Superior temporal gyrus (tissue), 1 donor: ENCODE results near the gene ANAPC10.
"Not testable (repeated sequence)": the region's sequence is repeated elsewhere in the genome, so short reads cannot be mapped to it uniquely, and the experiment has no call there.

Source experiments
- DNase-seq: peaks from one replicate; pipeline ENCODE4 v3.0.0-alpha.2; 2016; ENCODE audit errors: extremely low spot score

ANAPC10 gene

DNA sequence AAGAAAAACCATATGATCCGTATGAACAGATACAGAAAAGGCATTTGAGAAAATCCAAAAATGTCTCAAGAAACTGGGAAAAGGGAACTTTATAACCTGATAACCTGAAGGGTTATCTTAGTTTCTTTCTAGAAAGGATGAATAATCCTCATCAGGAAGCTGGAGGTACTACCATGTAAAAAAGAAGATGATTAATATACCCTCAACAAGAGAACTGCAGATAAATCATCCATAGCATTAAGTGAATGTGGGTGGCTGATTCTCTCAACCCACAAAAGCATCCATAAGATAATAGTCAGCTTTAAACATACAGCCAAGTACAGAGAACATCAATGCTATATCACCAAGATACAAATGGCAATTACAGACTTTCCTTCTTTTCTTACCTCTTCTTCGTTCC is 26.4 kb downstream of the ANAPC10 start:
- no peak for DNase-seq

DNA sequence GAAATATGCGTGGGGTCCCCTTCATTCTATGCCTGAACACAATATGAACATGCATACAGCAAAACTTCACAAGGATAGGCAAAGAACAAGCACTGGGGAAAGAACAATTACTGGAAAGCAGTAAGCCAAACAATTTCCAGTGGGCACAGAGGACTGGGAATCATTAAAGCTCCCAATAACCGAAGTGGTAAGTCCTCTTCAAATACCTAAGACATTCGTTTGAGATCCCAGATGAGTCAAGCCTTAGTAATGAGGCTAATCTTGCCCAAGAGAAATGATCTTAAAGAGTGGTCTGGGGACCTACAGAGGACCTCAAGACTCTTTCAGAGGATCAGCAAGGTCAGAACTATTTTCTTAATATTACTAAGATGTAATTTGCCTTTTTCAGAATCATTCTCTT is 28.6 kb downstream of the ANAPC10 start:
- DNase-seq: no peak

DNA sequence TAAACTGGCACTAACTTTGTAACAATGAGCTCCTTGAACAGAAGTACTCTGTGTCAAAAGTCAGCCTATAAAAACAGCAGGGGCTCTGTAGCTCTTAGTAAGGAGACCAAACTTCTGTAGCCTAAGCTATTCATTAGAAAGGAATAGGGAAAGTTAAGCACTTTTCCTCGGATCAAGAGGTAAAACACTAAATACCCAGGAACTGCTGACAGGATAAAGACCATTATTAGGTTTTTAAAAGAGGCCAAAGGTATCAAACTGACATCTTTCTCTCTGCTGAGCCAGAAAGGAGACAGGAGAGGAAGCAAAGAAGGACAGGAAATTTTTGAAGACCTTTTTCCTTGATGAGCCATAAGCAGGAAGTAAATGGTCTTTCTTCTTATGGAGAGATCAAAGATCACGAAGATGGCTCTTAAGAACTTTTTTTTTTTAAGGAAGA is 31.9 kb downstream of the ANAPC10 start:
- DNase-seq: no peak

DNA sequence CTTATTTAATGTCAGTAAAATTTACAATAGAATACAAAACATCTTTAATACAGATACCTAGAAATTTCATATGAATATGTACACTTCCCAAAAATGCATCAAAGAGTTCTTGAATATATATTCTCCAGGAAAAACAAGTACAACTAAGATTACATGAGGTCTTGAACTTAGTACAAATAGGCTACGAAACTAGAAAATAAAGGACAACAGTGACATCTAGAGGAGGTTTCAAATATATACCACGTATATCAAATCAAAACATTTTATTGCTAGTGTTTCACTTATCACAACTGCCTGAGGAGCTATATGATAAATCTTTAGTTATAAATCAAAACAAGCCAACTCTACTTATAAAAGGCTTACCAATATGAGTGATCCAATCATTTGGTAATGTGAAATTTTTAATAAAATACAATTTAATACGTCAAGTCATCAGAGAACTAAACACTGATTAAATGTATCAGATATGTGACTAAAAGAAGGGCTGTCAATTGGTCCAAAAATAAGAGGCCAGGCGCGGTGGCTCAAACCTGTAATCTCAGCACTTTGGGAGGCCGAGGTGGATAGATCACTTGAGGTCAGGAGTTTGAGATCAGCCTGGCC is 36.6 kb downstream of the ANAPC10 start:
- DNase-seq: peak; percentile 82

DNA sequence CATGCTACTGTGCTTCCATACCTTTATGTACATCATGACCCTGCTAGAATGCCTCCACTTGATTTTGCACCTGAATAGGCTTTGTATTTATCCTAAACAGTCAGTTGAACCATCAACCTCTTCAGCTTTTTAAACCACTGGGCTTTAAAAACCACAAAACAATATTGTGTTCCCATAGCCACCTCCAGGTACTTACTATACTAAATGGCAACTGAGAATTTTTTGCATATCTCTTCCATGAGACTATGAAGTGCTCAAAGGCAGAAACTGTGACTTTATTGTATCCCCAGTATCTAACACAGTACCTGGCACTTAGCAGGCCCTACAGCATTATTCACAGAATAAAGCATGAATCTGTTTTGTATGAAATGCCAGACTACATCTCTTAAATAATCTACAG is 39.7 kb downstream of the ANAPC10 start:
- DNase-seq: no peak

DNA sequence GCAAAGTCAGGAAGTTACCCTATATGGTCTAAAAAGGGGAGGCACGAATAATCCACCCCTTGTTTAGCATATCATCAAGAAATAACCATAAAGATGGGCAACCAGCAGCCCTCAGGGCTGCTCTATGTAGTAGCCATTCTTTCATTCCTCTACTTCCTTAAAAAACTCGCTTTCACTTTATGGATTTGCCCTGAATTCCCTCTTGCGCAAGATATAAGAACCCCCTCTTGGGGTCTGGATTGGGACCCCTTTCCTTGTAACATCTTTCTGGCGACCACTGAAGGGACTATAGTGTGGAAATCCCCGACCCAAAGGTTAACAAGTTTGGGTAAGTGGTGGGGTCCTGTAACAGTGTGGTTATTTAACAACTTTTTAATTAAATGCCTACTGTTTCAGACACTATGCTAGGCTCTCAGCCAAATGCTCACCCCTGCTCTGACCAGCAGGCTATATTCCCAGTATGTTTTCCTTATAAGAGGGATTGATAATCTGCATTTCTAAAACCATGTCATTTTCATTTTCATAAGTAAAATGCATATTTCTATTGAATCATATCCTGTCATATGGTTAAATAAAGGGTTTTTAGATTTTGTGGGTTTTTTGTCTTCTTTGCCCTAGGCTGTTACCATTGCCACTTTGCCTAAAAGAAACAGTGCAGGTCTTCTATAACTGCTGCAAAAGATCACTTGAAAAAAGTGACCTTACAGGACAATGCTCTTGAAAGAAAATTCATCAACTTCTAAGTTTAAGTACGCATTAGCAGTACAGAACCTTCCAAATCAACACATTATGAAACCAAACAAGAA is 41.5 kb downstream of the ANAPC10 start:
- DNase-seq: no peak

DNA sequence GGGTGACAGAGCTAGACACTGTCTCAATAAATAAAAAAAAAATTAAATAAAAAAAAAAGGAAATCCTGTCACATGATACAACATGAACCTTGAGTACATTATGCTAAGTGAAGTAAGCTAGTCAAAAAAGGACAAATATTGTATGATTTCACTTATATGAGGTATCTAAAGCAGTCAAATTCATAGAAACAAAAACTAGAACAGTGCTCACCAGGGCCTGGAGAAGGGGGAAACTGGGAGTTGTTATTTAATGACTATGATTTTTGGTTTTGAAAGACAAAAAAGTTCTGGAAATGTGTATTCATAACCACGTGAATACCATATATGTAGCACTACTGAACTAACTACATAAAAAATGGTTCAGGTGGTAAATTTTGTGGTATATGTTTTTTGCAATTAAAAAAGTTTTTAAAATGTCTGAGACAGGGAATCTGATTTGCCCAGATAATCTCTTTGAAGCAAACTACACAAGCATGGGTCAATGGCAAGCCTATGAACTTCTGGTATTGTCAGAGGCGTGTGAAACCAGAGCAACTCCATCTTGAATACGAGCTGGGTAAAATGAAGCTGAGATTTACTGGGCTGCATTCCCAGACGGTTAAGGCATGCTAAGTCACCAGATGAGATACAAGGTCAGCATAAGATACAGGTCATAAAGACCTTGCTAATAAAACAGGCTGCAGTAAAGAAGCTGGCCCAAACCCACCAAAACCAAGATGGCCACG is 42.3 kb downstream of the ANAPC10 start:
- DNase-seq: no peak

DNA sequence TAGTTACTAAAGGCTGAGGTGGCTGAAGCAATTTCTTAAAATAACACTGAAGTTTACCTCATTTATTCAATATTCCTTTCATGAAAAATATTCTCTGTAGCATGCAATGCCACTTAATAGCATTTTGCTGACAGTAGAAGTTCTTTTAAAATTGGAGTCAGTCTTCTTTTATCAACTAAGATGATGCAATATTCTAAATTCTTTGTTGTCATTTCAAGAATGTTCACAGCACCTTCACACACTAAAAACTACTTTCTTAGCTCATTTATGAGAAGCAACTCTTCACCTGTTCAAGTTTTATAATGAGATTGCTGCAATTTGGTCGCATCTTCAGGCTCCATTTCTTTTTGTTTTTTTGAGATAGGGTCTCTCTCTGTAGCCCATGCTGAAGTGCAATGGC is 48.8 kb downstream of the ANAPC10 start:
- no peak for DNase-seq

DNA sequence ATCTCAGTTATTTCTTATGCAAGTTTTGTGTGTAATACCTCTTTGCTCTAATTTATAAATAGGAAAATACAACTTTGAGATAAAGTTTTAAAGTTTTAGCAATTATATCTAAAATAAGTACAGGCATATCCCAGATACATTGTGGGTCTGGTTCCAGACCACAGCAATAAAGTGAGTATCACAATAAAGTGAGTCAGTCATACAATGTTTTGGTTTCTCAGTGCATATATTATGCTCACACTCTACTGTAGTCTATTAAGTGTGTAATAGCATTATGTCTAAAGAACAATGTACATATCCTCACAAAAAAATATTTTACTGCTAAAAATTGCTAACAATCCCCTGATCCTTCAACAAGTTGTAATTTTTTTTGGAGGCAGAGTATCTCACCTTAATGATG is 49.2 kb downstream of the ANAPC10 start:
- no peak for DNase-seq

DNA sequence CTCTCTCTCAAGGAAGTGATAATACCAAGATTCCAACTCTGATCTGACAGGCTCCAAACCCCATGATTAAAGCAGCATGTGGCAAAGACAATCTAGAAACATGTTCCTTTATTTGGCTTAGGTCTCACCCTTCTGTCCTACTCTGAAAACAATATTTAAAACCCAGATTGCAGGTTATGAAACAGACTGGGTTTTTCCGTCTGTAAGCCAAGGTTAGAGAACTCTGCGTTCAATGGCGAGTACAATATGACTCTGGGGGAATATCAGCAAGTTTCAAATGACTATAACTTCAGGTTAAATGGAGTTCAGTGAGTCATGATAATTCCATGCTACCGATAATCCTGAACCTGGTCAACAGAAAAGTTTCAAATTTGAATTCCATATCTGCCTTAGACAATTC is 50.8 kb downstream of the ANAPC10 start:
- no peak for DNase-seq

DNA sequence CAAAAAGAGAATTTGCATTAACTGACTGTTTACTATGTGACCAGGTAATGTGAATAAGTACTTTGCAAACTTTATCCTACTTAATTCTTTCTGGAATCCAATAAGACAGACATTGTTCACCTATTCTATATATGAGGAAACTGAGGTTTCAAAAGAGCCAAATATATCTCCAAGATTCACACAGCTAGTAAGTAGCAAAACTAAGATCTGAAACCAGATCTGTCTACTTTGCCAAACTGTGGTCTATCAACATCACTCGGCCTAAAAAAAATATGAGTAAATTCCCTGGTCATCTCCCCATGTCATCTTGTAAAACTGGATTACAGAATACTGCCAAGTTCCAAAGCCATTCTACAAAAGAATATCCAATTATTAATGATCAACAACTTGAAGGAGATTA is 52.8 kb downstream of the ANAPC10 start:
- DNase-seq: no peak

DNA sequence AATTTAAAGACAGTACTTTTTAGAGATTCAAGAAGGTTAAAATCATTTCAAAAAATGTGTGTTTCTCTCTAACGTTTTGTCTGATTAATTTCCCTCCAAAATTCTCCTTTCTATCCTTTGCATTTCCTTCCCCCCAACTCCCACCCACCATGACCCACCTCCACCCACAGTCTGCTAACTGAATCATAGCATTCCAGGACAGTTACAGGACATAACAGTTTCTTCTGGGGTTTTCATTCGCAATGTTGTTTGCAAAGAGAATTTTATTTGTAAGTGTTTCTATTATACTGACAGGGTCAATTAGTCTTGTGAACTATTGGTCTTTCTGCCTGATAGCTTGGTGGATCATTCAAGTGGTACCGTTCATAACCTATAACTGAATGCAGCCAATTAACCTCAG is 53.7 kb downstream of the ANAPC10 start:
- DNase-seq: no peak

DNA sequence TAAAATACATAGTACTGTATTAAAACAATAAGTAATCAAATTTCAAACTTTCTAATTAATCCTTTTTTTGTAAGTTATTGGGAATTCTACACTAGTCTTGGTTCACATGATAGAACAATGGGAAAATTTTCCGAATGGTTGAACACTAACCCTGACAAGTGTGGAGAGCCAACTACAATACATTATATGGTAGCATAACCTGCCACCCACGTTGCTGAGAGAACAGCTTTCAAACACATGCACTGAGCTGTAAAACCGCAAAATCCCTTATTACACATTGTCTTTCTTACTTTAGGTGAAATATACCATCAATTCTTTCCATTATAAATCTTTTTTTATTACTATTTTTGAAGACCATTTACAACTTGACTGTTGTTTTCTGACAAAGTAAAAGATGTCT is 54.7 kb downstream of the ANAPC10 start:
- no peak for DNase-seq

DNA sequence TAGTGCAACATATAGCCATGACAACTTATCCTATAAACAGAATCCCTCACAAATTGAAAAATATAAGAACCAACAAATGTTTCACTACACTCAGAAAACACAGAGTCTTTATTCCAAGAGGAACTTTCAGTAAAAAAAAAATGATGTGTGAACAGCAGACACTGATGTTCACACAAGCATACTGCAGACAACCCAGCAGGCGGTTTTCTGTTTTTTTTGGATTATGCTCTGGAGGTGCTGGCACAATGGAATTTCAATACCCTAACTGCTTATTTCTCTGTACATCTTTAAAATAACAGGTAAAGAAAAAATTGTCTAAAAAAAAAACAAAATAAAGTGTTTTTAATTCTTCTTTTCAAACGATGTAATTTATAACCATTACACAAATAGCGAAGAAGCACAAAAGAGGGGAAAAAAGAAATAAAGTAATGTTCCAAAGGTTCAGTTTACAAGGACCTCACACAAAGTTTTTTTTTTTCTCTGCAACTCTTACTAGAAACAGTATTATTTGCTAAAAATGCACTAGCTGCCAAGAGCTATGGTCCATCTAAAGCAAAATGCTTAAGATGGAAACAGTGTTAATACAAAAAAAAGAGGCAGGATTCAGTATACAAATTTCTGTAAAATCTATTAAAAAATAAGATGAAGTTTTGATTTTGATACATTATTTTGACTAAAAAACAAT is 55.3 kb downstream of the ANAPC10 start:
- no peak for DNase-seq

DNA sequence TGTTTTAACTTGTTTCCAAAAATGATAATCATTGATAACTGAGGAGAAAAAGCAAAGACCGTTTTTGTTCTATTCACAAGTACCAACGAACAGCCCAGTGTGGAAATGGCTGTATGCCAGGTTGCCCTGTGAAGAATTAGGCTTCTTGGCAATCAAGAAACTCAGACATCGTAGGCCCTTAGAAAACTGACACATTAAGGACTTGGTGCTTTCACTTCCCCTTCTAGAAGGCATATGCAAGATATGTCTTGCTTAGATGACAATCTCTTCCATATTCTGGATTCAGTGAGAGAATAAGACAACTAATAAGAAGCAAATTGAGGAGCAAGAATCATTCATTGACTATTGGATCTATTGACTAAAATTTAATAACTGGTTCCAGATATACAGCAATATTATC is 56.6 kb downstream of the ANAPC10 start:
- peak; percentile 52 for DNase-seq

DNA sequence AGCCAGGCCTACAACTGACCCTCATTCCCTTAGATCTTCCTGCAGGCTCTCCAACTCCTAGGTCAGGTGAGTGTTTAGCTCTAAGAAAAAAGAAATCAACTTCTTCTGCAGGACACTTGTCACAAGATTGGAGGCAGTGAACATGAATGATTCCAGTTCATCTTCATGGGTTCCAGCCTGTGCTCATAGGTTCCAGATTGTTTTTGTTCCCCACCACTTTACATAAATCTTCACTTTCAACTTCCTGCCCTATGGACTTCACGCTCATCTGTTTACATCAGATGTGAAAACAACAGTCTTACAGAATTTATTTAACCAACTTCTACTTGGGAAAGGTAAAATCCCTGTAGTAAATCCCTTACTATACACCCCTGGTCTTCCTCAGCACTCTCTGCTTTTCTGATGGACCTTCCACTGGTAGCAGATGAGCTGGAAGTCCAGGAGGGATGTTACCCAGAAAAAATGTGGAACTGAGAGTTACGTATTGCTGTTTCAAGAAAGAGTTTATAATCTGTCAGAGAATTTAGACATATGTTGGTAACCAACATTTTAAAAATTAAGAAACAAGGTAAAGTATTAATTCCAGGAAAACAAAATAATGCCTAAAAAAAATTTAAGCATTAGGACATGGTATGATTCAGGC is 62.4 kb downstream of the ANAPC10 start:
- DNase-seq: no peak

DNA sequence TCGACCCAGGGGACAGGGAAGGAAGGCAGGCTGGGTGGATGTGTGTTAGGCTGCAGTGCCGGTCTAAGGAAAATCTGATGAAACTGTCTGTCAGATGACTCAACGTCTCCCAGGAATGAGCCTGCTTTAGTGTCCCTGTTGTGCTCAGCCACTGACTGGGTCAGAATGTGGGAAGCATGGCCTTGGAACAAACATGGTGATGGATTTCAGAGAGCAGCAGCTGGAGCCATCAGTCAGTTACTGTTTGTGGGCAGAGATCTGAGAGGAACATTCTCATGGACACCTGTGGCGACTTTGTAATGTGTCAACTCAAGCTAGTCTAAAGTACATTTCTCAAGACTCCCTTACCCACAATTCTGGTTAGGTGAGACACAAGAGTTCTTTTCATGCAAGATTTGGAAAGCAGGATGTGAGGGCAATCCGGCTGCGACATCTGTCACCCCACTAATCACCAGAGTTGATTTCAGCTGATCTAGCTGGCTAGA is 63.2 kb downstream of the ANAPC10 start:
- no peak for DNase-seq

DNA sequence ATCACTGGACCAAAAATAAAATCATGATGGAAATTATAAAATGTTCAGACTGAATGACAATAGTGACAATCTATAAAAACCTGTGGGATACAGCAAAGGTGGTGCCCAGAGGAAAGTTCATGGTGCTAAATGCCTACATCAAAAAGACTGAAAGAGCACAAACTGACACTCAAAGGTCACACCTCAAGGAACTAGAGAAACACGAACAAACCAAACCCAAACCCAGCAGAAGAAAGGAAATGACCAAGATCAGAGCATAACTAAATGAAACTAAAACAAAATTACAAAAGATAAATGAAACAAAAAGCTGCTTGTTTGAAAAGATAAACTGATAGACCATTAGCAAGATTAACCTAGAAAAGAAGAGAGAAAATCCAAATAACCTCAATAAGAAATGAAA is 78.7 kb downstream of the ANAPC10 start:
- DNase-seq: no peak

DNA sequence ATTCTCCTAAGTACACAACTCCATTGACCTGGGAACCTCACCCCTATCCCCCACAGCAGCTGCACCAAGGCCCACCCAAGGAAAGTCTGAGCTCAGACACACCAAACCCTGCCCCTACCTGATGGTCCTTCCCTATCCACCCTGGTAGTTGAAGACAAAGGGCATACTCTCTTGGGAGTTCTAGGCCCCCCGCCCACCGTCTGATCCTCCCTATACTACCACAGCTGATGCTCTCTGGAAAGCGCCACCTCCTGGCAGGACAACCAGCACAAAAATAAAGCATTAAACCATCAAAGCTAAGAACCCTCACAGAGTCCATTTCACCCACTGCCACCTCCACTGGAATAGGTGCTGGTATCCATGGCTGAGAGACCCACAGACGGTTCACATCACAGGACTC is 83.6 kb downstream of the ANAPC10 start:
- DNase-seq: no peak

DNA sequence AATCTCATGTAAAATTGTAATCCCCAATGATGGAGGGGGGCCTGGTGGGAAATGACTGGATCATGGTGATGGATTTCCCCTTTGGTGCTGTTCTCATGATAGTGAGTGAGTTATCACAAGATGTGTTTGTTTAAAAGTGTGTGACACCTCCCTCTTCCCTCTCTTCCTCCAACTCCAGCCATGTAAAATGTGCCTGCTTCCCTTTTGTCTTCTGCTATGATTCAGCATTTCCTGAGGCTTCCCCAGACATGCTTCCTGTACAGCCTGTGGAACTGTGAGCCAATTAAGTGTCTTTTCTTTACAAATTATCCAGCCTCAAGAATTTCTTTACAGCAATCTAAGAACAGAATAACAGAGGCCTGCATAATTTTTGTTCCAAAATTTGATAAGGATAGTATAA is 85.2 kb downstream of the ANAPC10 start:
- no peak for DNase-seq

DNA sequence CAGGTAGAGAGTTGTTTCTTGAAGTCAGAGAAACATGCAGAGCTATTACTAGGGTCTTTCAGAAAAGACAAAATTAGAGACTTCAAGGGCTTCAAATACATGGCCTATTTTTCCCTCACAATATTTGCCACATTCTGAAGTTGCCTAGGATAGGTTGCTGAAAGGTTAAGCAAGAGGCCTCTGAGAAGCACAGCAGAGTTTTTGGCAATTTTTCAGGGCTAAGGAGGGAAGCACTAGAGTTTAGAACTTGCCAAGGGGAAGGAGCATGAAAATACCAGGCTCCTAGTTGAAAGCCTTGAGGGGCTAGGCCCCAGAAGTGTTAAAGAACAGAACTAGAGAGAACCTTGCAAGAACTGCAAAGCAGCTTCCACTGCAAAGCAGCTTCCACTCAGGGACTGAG is 86.4 kb downstream of the ANAPC10 start:
- no peak for DNase-seq

DNA sequence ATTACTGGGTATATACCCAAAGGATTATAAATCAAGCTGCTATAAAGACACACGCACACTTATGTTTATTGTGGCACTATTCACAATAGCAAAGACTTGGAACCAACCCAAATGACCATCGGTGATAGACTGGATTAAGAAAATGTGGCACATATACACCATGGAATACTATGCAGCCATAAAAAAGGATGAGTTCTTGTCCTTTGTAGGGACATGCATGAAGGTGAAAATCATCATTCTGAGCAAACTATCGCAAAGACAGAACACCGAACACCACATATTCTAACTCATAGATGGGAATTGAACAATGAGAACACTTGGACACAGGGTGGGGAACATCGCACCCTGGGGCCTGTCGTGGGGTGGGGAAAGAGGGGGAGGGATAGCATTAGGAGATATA is 87.7 kb downstream of the ANAPC10 start:
- DNase-seq: not testable (repeated sequence)
